SHP77 treated with DMSO at 0.1 percent for 48 hours (cell line): ENCODE measurements around the gene MRPS22.
A peak's percentile ranks its signal among the peaks of the same experiment; 100 is the strongest.
"Not testable (repeated sequence)": the region's sequence is repeated elsewhere in the genome, so short reads cannot be mapped to it uniquely, and the experiment has no call there.

Experiments
- DNase-seq: peaks from one replicate; lab custom pipeline; 2025; lab: John Stamatoyannopoulos, UW

MRPS22 gene

DNA sequence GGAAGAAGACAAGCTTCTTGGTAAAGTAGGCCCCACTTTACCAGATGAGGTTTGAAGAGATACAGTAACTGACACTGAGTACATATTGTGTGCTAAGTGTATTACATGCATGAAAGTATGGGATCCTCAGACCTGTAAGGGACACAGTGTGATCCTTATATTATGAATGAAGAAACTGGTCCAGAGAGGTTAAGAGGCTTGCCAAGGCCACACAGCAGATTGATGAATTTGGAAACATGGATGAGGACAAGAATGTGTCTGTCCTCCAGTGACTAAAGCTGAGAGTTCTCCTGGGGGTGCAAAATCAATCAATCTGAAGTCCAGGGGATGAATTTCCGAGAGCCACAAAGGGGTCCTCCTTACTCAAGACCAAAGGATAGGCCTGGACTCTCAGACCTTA, 31.4 kb upstream of the MRPS22 start:
- no peak for DNase-seq

DNA sequence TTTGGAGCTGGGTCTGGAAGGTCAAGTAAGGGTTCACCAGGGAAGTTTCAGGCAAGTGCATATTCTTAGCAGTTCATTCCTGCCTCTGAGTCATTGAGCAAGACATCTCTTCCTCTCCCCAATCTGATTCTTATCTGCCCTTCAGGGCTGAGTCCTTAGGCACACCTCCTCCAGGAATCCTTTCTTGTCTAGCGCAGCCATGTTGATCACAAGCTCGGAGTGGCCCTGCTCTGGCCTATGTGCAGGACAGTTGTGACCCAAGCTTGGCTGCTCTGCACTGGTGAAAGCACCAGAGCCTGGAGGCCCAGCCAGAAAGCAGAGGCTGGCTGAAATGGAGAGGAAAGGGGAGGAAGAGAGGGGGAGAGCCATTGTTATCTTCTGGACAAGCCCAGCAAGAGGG, 30.9 kb upstream of the MRPS22 start:
- no peak for DNase-seq

DNA sequence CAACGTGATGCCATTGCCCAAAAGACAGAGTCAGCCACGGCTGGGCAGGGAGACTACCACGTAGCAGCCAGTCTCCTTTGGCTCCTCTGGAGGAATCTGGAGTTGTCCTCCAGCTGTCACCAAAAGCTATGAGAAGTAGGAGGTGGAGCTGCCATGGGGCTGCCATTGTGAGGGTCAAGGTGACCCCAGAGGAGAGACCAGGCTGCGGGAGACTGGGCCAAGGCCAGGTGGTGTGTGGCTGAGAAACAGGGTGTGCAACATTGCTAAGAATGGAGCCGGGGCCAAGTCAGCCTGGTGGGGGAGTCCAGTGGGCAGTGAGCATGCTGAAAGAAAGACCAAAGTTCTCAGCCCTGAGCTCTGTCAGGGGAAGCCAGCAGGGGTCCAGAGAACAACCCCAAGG, 29.9 kb upstream of the MRPS22 start:
- DNase-seq: no peak

DNA sequence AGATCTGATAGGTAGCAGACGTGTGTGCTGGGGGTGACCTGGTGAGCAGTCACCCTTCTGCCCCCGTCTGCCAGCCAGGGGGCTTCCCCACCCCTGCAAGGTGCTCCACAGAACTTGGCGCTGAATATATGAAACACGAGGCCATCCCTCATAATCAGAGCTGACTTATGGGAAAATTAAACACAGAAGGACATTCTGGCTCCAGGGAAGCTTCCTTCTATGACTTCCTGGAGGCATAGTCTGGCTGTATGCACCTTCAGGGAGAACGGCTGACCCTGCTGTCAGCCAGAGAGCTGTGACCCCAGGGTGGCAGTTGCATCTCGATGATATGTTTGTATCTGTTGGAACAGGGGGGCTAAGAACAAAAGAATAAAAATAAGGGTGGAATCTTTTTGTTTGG, 26.6 kb upstream of the MRPS22 start:
- no peak for DNase-seq

DNA sequence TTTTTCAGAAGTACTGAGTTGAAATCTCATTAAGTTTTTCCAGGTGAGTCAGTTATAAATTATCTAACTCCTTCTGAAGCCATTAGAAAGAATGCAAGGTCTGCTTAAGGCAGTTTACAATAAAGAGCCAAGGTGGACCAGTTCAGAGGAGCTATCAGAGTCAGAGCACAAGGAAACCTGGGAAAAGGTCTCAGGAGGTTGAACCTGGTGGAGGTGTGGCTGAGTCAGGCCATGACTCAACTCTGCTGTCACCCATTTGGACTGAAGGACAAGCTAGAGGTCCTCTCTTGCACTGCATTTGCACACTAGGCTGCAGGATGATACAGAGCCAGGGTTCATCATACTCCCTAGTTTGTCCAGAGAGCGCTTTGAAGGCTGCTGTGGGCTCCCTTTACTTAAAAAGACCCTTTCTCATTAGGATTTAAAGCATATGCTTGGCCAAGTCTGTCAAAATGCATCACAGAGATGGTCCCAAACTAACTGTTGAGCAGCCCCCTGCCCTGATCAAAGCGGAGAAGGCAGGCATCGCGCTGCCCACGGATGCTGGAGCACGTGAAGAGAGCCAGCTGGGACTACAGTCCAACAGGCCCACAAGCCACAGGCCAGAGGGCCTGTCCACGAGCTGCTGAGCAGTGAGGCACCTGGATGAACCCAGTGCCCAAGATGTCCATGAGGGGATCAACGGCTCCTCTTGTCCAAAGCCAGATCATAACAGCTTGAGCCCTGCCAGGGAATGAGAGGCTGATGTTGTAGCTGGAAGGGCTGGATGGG, 26.0 kb upstream of the MRPS22 start:
- no peak for DNase-seq

DNA sequence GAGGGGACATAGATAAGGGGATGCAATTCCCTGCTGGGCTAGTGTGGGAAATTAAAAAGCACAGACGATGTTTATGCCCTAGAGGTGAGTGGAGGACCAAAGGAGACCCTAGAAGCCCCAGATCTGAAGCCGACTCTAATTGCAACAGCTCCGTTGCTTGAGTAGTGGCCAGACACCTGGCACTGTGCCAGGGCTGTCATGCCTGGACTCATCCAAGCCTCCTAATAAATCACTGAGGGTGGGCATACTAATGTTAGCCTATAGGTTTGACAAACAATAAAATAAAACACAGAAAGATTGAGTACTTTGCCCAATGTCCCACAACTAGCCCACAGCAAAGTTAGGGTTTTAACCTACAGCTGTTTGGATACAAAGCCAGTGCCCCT, 25.4 kb upstream of the MRPS22 start:
- peak; percentile 2 for DNase-seq

DNA sequence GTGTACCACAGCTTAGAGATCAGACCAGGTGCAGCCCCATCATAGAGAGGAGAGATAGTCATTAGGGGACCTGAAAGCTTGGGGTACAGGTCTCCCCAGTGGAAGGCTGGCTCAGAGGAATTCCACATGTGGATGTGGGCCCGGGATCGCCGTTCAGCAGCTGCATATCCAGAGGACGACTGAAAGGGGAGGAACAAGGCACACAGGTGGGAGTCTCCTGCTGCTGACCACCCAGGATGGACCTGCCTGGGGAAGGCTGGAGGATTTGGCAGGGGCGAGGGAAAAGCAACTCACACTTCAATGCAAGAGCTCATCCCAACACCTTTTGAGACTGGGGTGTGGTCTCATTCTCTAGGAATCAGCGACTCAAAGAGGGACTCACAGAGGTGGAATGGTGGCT, 25.0 kb upstream of the MRPS22 start:
- no peak for DNase-seq

DNA sequence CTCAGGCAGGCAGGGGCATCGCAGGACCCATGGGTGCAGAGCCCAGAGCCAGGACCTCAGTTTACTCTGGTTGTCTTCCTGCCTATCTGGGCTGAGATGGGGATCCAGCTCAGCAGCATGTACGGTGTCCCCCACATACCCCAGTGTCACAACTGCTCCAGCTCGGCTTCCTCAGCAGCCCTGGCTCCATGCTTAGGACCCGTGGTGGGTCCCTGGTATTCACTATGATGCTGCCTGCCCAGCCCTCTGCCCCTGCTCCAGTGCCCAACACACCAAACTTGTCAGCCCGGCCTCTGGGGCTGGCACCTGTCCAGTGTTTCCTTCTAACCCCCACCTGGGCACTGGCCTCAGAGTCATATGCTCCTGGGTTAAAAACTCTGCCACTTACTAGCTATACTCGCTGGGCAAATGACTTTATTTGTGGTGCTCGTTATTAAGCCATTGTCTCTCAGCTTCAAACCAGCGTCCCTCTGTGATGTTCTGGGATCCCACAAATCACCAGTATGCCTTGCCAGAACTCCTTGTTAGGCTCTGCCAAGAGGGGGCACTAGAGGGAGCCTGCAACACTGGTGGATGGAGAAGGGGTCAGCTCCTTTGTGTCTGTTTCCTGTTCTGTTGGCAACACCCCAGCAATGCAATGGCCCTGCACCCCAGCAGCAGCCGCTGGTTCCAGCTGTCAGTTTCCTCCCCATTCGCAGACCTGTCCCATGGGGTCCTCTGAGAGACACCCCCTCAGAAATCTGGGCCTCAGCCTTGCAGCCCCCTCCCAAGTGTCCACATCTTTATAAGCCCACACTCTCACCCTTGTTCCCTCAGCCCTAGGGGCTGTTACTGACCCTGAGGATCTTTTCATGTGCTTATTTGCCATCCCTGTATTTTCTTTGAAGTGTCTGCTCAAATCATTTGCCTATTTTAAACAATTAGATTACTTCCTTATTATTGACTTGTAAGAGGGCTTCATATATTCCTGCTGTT, 24.1 kb upstream of the MRPS22 start:
- DNase-seq: no peak

DNA sequence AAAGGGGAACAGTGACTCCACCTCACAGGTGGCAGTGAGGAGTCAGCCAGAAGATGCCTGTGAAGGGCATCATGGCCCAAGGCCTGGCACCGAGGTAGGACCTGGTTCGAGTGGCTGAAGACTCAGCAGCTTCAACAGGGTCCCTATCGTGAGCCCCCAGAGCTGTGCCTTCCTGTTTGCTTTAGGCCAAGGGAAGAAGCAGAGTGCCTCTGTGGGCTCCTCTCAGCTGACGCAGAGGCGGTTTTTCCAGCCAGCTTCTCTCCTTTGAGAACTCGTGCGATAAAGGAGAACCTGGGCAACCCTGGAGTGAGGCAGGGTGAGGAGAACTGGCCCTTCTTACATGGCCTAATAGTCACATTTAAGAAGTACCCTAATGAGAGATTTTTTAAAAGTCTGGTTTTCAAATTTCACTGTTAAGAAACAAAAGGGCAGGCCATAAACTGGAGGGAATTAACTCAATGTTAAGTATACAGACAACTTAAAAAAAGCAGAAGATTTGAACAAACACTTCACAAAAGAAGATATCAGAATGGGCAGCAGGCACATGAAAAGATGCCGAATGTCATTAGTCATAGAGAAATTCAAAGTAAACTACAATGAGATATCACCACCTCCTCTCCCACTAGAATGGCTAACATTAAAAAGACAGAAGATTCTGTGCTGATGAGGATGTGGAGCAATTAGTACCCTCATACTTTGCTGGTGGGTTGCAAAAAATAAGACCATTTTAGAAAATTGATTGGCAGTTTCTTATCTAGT, 23.1 kb upstream of the MRPS22 start:
- DNase-seq: no peak

DNA sequence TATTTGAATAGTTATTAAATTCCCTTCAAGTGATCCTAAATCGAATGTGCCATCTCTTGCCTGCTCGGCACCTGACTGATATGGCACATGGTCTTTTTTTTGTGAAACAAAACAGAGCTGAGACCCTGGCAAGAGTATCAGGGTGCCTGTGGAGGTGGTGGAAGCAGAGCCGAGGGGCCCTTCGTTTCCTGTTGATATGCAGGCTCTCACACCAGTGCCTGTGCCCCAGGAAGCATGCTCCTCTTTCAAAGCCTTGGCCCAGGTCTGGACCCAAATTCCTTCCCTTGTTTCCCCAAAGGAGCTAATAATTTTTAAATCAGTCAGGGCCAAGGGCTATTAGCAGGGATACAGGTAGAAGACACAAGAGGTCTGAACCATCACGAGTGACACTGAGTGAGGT, 21.5 kb upstream of the MRPS22 start:
- DNase-seq: no peak

DNA sequence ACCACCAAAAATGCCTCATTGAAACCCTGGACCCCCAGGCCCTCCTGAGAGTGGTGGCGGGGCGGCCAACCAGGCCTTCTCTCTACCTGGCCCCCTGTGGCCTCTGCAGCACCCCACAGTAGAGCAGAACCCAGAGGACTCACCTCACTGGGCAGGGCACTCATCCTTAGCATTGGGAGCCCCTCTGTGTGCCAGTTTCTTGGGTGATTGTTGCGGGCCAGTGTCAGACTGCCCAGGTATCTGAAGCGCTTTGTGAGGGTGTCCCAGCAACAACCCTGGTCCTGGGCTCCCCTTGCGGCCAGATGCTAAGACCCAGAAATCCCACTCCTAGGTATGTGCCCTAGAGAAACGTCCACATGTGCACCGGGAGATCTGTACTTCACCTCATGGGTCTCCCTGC, 20.7 kb upstream of the MRPS22 start:
- no peak for DNase-seq

DNA sequence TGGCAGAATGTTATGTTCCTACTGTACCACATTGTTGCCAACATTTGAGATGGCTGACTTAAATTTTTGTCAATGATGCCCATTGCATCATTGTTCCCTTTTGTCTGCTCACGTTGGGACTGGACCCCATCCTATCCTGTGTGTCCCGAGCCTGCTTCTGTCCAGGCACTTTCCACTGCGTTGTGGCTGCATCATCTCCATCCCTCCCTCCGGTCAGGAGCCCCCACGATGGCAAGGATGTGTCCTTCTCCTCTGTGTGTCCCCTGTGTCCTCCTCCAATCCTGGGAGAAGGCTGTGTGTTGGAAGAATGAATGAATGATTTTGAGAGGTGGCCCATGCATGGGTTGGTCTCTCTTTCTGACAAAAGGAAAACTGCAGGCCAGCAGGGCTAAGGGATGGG, 19.4 kb upstream of the MRPS22 start:
- no peak for DNase-seq

DNA sequence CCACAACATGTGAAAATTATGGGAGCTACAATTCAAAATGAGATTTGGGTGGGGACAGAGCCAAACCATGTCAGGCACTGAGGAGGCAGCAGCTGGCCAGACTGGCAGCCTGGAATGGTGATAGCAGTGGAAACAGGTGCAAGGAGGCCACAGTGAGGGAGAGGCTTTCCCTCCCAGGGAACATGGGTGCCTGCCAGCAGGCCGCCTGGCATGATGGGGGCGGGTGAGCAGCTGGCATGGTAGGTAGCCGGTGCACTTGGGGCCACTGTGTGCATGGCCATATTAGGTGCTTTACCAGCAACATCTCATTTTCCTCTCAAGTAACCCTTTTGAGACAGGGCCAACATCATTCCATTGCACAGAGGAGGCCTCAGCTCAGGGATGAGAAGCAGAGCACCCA, 18.3 kb upstream of the MRPS22 start:
- DNase-seq: no peak

DNA sequence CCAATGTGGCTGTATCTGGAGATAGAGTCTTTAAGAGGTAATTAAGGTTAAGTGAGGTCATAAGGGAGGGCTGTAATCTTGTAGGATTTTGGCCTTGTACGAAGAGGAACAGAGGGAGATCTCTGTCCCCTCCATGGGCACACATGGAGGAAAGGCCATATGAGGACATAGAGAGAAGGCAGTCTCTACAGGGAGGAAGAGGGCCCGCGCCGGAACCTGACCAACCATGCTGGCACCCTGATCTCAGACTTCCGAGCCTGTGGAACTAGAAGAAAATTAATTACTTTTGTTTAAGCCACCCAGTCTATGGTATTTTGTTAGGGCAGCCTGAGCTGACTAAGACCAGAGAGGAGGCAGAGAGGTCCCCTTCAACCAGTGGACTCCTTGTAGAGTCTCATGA, 17.7 kb upstream of the MRPS22 start:
- DNase-seq: no peak

DNA sequence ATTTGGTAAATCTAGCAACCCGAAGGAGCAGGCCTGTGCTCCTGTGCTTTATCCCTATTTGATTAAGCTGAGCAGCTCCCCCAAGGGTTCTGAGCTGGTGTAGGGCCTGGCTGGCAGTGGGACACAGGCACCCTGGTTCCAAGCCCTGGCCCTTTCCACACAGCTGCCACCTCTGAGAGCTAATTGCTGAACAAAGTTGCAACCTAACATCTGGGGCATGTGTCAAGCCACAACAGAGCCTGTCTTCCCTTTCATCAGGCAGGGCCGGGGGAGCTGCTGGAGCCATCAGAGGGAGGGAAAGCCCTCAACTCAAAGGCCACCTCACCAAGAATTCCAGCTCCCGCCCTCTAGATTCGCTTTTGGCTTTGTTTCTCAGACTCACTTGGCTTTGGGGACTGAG, 17.1 kb upstream of the MRPS22 start:
- DNase-seq: no peak

DNA sequence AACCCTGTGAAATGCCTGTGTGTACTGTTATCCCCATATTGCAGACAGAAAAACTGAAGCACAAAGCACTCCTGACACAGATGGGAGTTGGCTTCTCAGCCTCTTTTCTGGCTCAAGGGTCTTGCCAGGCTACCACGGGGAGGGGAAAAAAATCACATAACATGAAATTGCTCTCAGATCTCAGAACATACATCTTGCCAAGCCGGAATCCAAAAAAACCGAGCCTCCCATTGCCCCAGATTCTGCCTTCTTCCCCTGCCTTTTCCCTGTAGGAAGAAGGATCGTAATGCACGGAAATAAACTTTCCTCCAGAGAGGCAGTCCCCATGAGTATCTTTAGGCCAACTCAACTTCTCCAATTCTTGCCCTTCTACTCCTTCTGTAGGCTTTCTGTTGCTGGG, 16.6 kb upstream of the MRPS22 start:
- DNase-seq: no peak

DNA sequence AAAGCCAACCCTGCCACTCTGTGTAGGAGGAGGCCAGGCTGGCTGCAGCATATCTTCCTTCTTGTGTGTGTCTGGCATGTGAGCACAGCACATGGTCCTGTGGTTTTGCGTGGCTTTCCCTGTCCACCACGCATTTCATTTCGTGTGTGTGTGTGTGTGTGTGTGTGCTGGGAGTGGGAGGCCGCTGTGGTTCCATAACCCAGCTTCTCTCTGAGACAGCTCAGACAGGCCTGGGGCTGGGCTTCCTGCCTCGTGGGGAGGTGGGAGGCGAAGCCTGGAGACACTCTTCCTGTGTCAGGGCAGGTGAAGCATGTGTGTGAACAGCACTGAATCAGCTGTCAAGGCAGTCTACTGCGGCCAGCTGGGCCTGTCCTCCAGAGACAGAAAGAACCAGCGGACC, 16.0 kb upstream of the MRPS22 start:
- DNase-seq: no peak

DNA sequence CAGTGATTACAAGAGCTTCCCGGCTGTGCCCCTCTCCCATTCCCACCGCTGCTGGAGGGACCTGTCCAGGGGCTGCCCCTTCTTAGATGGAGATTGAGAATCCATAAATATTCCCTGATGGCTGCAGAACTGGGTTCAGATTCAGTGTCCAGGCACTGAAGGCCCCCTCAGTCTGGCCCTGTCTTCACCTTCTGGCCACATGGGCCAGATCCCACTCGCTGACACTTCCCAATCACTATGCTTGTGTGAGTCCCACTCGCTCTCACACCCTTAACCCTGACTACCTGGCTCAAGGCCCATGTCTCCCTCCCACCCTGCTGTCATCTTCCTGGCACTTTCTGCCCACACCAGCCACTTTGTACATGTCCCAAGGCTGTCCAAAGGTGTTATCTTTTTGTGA, 15.5 kb upstream of the MRPS22 start:
- DNase-seq: no peak

DNA sequence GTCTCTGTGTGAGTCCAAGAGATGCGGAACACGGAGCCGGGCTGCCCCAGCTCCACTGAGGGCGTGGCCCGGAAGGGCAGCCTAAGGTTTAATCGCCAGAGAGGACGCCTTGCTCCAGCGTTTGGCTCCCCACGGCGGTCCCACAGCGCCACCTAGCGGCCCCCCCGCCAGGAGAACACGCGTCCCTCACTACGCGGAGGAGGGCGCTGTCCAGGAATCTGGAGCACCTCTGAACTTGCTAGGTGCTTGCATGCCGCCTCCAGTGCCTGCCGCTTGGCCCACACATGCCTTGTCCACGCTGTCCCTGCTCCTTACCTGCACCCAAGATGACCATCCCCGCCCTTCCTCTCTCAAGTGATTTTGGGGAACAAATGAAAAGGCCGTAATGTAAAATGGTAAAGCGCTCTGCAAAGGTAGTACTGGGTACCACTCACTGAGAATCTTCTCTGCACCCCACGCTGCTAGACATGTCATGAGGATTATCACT, 14.4 kb upstream of the MRPS22 start:
- DNase-seq: peak; percentile 27

DNA sequence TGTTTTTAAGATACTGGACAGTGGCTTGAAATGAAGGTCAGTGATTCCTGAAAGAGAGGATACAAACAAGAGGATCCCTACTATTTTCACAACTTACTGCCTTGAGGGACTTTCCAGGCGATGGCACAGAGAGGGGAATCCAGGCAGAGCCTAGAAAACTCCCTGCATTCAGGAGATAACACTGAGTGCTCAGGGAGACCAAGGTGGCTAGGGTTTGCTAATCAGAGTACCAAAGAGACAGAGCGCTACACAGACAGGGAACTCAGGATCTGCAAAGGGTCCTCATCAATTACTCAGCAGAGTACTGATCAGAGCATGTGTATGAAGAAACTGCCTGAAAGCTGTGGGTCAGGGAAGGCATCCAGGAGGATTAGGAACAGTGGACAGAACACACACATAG, 11.7 kb upstream of the MRPS22 start:
- DNase-seq: no peak

DNA sequence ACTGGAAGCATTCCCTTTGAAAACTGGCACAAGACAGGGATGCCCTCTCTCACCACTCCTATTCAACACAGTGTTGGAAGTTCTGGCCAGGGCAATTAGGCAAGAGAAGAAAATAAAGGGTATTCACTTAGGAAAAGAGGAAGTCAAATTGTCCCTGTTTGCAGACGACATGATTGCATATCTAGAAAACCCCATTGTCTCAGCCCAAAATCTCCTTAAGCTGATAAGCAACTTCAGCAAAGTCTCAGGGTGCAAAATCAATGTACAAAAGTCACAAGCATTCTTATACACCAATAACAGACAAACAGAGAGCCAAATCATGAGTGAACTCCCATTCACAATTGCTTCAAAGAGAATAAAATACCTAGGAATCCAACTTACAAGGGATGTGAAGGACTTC, 9.1 kb upstream of the MRPS22 start:
- not testable (repeated sequence) for DNase-seq

DNA sequence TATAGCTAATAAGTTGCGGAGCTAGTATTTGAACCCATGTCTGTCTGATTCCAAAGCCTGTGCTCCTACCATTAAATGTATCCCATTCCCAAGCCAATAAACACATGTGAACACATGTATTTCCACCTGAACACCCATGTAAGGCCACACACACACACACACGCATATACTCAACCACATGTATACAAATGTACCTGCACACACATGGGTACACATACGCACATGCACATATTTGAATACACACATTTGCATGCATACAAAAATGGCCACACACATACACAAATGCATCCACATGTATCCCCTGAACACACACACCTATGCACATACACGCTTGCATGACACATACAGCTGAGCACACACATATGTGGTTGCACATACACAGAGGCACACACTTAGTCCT, 5.4 kb upstream of the MRPS22 start:
- DNase-seq: no peak
